GM18870 (cell line): ENCODE measurements around the gene KIAA0319L.

Source experiments
- ATAC-seq: cut with Tn5 transposase; IDR thresholded peaks from one replicate; pipeline ENCODE4 v1.9.1; 2021; ENCODE audit warnings: moderate library complexity; ENCODE audit not compliant: unreplicated experiment

KIAA0319L gene

GRCh38 chr1:35398739-35399138, 158.5 kb downstream of the KIAA0319L start:
- no peak for ATAC-seq

DNA sequence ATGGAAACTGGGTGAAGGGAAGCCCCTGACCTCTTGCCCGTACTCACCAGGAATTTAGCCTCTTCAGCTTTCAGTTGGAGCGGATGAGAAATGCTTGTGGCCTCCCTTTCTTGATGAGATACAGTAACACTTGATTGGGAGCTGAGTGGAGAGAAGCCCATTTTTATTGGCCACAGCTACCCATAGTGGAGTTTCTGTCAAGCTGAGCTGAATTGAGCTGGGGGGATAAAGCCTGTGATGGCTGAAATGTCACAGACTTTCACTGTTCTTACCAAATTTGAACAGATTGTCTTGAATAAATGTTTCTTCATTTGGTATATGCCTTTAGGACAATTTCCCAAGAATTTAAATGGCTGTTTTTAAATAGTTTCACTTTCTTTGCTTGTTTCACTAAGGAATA, 162.8 kb downstream of the KIAA0319L start:
- ATAC-seq: no peak

GRCh38 chr1:35390600-35391494, 166.4 kb downstream of the KIAA0319L start:
- ATAC-seq: no peak

DNA sequence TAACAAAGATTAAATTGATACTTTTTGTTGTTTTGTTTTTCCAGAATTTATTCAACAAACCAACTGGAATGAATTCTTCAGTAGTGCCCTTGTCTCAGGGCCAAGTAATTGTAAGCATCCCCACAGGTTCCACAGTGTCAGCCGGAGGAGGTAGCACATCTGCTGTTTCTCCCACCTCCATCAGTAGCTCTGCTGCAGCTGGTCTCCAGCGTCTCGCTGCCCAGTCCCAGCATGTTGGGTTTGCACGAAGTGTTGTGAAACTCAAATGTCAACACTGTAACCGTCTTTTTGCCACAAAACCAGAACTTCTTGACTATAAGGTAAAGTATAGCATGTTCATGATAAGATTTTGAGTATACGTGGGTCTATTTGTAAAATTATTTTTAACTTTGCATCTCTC, 170.2 kb downstream of the KIAA0319L start:
- no peak for ATAC-seq

GRCh38 chr1:35386290-35386689, 170.9 kb downstream of the KIAA0319L start:
- ATAC-seq: no peak
